ENCODE measurements around the gene MRPL10.
A peak's percentile ranks its signal among the peaks of the same experiment; 100 is the strongest.

The MRPL10 gene

GRCh38 chr17:47812146-47812920, 19.0 kb downstream of the MRPL10 start:
- no peak for ATAC-seq

GRCh38 chr17:47811709-47812108, 19.6 kb downstream of the MRPL10 start:
- ATAC-seq = no peak

- no peak for ATAC-seq
These were observed 20.3 kb downstream of the MRPL10 start for GRCh38 chr17:47810901-47811635.

GRCh38 chr17:47810200-47810821, 21.0 kb downstream of the MRPL10 start:
- ATAC-seq = peak; percentile 92 to 93

GRCh38 chr17:47808830-47809480, 22.4 kb downstream of the MRPL10 start:
- no peak for ATAC-seq

- no peak for ATAC-seq
These were observed 23.1 kb downstream of the MRPL10 start for GRCh38 chr17:47808036-47808829.

- no peak for ATAC-seq
These were observed 23.9 kb downstream of the MRPL10 start for GRCh38 chr17:47807421-47807820.

GRCh38 chr17:47806913-47807255, 24.5 kb downstream of the MRPL10 start:
- no peak for ATAC-seq

- no peak for ATAC-seq
These were observed 25.1 kb downstream of the MRPL10 start for GRCh38 chr17:47806026-47806912.

GRCh38 chr17:47804461-47804860, 26.9 kb downstream of the MRPL10 start:
- no peak for ATAC-seq

- no peak for ATAC-seq
These were observed 27.6 kb downstream of the MRPL10 start for GRCh38 chr17:47803751-47804150.

GRCh38 chr17:47803201-47803600, 28.1 kb downstream of the MRPL10 start:
- ATAC-seq = no peak

GRCh38 chr17:47802341-47803022, 28.9 kb downstream of the MRPL10 start:
- peak; percentile 88 to 90 for ATAC-seq

- ATAC-seq = no peak
These were observed 29.4 kb downstream of the MRPL10 start for GRCh38 chr17:47801906-47802305.

- ATAC-seq = no peak
These were observed 30.1 kb downstream of the MRPL10 start for GRCh38 chr17:47801176-47801765.

GRCh38 chr17:47800686-47801085, 30.7 kb downstream of the MRPL10 start:
- no peak for ATAC-seq

- no peak for ATAC-seq
These were observed 33.5 kb downstream of the MRPL10 start for GRCh38 chr17:47797797-47798196.

GRCh38 chr17:47792979-47793378, 38.4 kb downstream of the MRPL10 start:
- ATAC-seq = no peak

- no peak for ATAC-seq
These were observed 38.9 kb downstream of the MRPL10 start for GRCh38 chr17:47792457-47792856.

- ATAC-seq = peak in 1 of 2 donors; percentile 33
These were observed 40.3 kb downstream of the MRPL10 start for GRCh38 chr17:47791025-47791424.
